Panc1 (cell line): ENCODE data around the gene RRP12. TPM values are rescaled to one million over a fixed set of nuclear protein-coding genes. Genes with fewer than 3 reads are reported as not detected.

Experiments
- ATAC-seq: fragments of 200-7000 bp; cut with Tn5 transposase; 2 replicates; pipeline ENCODE4 v1.9.1; 2020; ENCODE audit warnings: mild to moderate bottlenecking, moderate library complexity
- BruUV-seq: library from RNA; stranded (reverse); fragments of 400-500 nt; replicated peaks from 2 replicates; lab custom pipeline; 2021; lab: Mats Ljungman, UMichigan
- CTCF ChIA-PET: fragments of 300-600 bp; sonication (Branson Sonifier 250); formaldehyde crosslinking; loops from one replicate; lab custom pipeline; 2022; ENCODE audit warnings: antibody characterized with exemption; lab: Charles Lee
- POLR2A ChIA-PET: fragments of 300-600 bp; sonication (Branson Sonifier 250); formaldehyde crosslinking; loops from one replicate; lab custom pipeline; 2022; ENCODE audit warnings: antibody characterized with exemption; lab: Charles Lee
- DNase-seq: peaks from one replicate; pipeline ENCODE4 v3.0.0-alpha.2; 2010; ENCODE audit warnings: low read depth, low spot score
- H3K27ac ChIP-seq: 2 replicates; pipeline ENCODE4 v1.5.1; 2011; ENCODE audit warnings: mild to moderate bottlenecking, low read length, inconsistent platforms
- H3K27me3 ChIP-seq: fragments of 200-500 bp; sonication (Bioruptor generic); 2 replicates; pipeline ENCODE4 v1.6.0; 2014; ENCODE audit warnings: low read length, inconsistent platforms; ENCODE audit not compliant: control insufficient read depth, insufficient read depth
- H3K36me3 ChIP-seq: fragments of 200-500 bp; sonication (Bioruptor generic); 2 replicates; pipeline ENCODE4 v1.5.1; 2014; ENCODE audit warnings: inconsistent platforms, mild to moderate bottlenecking, low read length, moderate library complexity; ENCODE audit not compliant: control insufficient read depth, insufficient read depth
- H3K4me1 ChIP-seq: 2 replicates; pipeline ENCODE4 v1.5.1; 2011; ENCODE audit warnings: inconsistent platforms, mild to moderate bottlenecking, low read length, moderate library complexity; ENCODE audit not compliant: control insufficient read depth, insufficient read depth
- H3K4me3 ChIP-seq, 2 experiments: 2 replicates each; pipeline ENCODE4 v1.5.1; 2011 to 2012; ENCODE audit warnings: low read depth in 2 of 2, low read length in 2 of 2, mild to moderate bottlenecking in 2 of 2, inconsistent platforms in 1 of 2, moderate library complexity in 1 of 2
- H3K9me3 ChIP-seq: fragments of 200-500 bp; sonication (Bioruptor generic); 2 replicates; pipeline ENCODE4 v1.5.1; 2014; ENCODE audit warnings: low read depth, mild to moderate bottlenecking, inconsistent platforms, low read length, moderate library complexity; ENCODE audit not compliant: control insufficient read depth, insufficient read depth
- CTCF ChIP-seq: fragments of 450-650 bp; IDR thresholded peaks from 2 replicates; pipeline ENCODE4 v1.5.1; 2017; ENCODE audit warnings: mild to moderate bottlenecking
- POLR2AphosphoS5 ChIP-seq: IDR thresholded peaks from 2 replicates; pipeline ENCODE4 v1.6.1; 2012; ENCODE audit warnings: mild to moderate bottlenecking, low read depth, low read length, moderate library complexity
- REST ChIP-seq, 2 experiments: IDR thresholded peaks; 2 replicates each; pipeline ENCODE4 v1.6.1; 2011 to 2012; ENCODE audit warnings: low read depth in 2 of 2, control low read depth in 1 of 2, low read length in 1 of 2, mild to moderate bottlenecking in 1 of 2, moderate library complexity in 1 of 2; ENCODE audit not compliant: insufficient read depth in 1 of 2
- SIN3A ChIP-seq: IDR thresholded peaks from 2 replicates; pipeline ENCODE4 v1.6.1; 2012; ENCODE audit warnings: low read depth, mild to moderate bottlenecking, low read length, moderate library complexity, borderline replicate concordance; ENCODE audit not compliant: insufficient read depth
- TCF7L2 ChIP-seq: IDR thresholded peaks from 2 replicates; pipeline ENCODE4 v1.6.1; 2011; ENCODE audit warnings: mild to moderate bottlenecking, low read depth, low read length, inconsistent platforms
- in situ Hi-C: cut with HindIII; loops from 2 replicates; pipeline ENCODE4 v1.10.0; 2016; ENCODE audit warnings: low sequenced_read_pairs, low pct_unique_long_range_greater_than_20kb
- intact Hi-C: fragments of 100-400 bp; cut with micrococcal nuclease; formaldehyde crosslinking; loops from one replicate; pipeline ENCODE4 v1.10.0; 2022; ENCODE audit not compliant: unreplicated experiment
- total RNA-seq: library from RNA; stranded (reverse); gene quantifications from one replicate; pipeline ENCODE4 v1.2.1, GENCODE V29; 2021; ENCODE audit not compliant: unreplicated experiment

Gene RRP12
- total RNA-seq, 1 experiment from 2014 or later: 94.9 TPM

GRCh38 chr10:97401455-97401919 lies 347 bp upstream of the RRP12 start:
- Histone ChIP-seq H3K27ac (peak overlapping the region; percentile 76), H3K36me3 (peaks cover 6% of the 10 kb centered on the region; the same call in 1 of the 2 replicates), H3K4me3 (peak overlapping the region; percentile 72 to 100), H3K27me3 (no peaks in the 10 kb centered on the region), H3K9me3 (no peaks in the 10 kb centered on the region), H3K4me1 (no peaks in the 10 kb centered on the region)
- TF ChIP-seq CTCF (no peak), POLR2AphosphoS5 (no peak), SIN3A (no peak), REST (IDR thresholded peaks at IDR 0.05; ENCODE audit: insufficient read depth in 1 of 2, low read depth in 2 of 2, low read length in 1 of 2) (no peak), TCF7L2 (no peak)
- ATAC-seq: no peak
- ChIA-PET CTCF (interaction anchor here (0.6 to 0.7 kb wide), 3 partner anchors 10 to 37 kb away, joined by 4 to 11 read pairs (median 6); no protein-coding TSS in a partner anchor), POLR2A (interaction anchor here (0.6 to 1.6 kb wide), 7 partner anchors 10 to 240 kb away, joined by 3 to 8 read pairs (median 4); no protein-coding TSS in a partner anchor)
- DNase-seq: no peak
- in situ Hi-C loops (no loop called here), intact Hi-C loops (no loop called here)
- no TSS peak for BruUV-seq

GRCh38 chr10:97399843-97400545 lies 1.1 kb downstream of the RRP12 start:
- intact Hi-C loops: no loop called here
- no peaks in the 10 kb centered on the region for H3K27me3 ChIP-seq
- no TSS peak for BruUV-seq
- POLR2A ChIA-PET: interaction anchor here (1.2 to 1.6 kb wide), 3 partner anchors 11 to 108 kb away, joined by 3 to 8 read pairs (median 7); no protein-coding TSS in a partner anchor
- ATAC-seq: peak; percentile 54
- TF ChIP-seq SIN3A: no peak
- no peak for TF ChIP-seq CTCF
- no peak for TF ChIP-seq POLR2AphosphoS5
- no peak for TF ChIP-seq TCF7L2
- no peak for TF ChIP-seq REST (IDR thresholded peaks at IDR 0.05; ENCODE audit: insufficient read depth in 1 of 2, low read depth in 2 of 2, low read length in 1 of 2)
- peak; percentile 80 for DNase-seq
- no peaks in the 10 kb centered on the region for H3K4me1 ChIP-seq
- in situ Hi-C loops: no loop called here
- H3K36me3 ChIP-seq: peaks cover 12% of the 10 kb centered on the region; the same call in 1 of the 2 replicates
- H3K27ac ChIP-seq: peak overlapping the region; percentile 76
- no peaks in the 10 kb centered on the region for H3K9me3 ChIP-seq
- CTCF ChIA-PET: interaction anchor here (0.6 kb wide), 1 partner anchor 12 kb away, joined by 14 read pairs; no protein-coding TSS in a partner anchor
- H3K4me3 ChIP-seq: peak overlapping the region; percentile 72 to 100
